Activated CD8-positive, alpha-beta memory T cell treated with anti-CD3 and anti-CD28 coated beads, Interleukin-2, amount 50 U/mL, for 24 hours (primary cell): ENCODE data around the gene C5orf15.
"Not testable (repeated sequence)": the region's sequence is repeated elsewhere in the genome, so short reads cannot be mapped to it uniquely, and the experiment has no call there.

Experiments
- DNase-seq: peaks from one replicate; pipeline ENCODE4 v3.0.0-alpha.2; 2020; ENCODE audit errors: extremely low read depth

Gene C5orf15

GRCh38 chr5:133994297-133994989 lies 26.0 kb upstream of the C5orf15 start:
- DNase-seq = no peak

- DNase-seq = no peak
These were observed 24.9 kb upstream of the C5orf15 start for GRCh38 chr5:133993185-133993936.

GRCh38 chr5:133992429-133993155 lies 24.2 kb upstream of the C5orf15 start:
- no peak for DNase-seq

GRCh38 chr5:133991171-133991910 lies 22.9 kb upstream of the C5orf15 start:
- DNase-seq = no peak

- DNase-seq = no peak
These were observed 22.0 kb upstream of the C5orf15 start for GRCh38 chr5:133990396-133990795.

- no peak for DNase-seq
These were observed 17.2 kb upstream of the C5orf15 start for GRCh38 chr5:133985540-133986180.

- DNase-seq = no peak
These were observed 15.2 kb upstream of the C5orf15 start for GRCh38 chr5:133983674-133984073.

GRCh38 chr5:133981714-133982113 lies 13.3 kb upstream of the C5orf15 start:
- DNase-seq = no peak

GRCh38 chr5:133980652-133981051 lies 12.2 kb upstream of the C5orf15 start:
- DNase-seq = no peak

- no peak for DNase-seq
These were observed 10.5 kb upstream of the C5orf15 start for GRCh38 chr5:133978943-133979342.

- no peak for DNase-seq
These were observed 9.4 kb upstream of the C5orf15 start for GRCh38 chr5:133977858-133978257.

- no peak for DNase-seq
These were observed 8.8 kb upstream of the C5orf15 start for GRCh38 chr5:133977161-133977787.

GRCh38 chr5:133975546-133975945 lies 7.1 kb upstream of the C5orf15 start:
- not testable (repeated sequence) for DNase-seq

- no peak for DNase-seq
These were observed 5.7 kb upstream of the C5orf15 start for GRCh38 chr5:133974142-133974541.

- no peak for DNase-seq
These were observed 2.0 kb upstream of the C5orf15 start for GRCh38 chr5:133970325-133970909.

GRCh38 chr5:133969654-133970324 lies 1.4 kb upstream of the C5orf15 start:
- DNase-seq = no peak

- DNase-seq = no peak
These were observed 674 bp downstream of the C5orf15 start for GRCh38 chr5:133967698-133968203.

- DNase-seq = no peak
These were observed 1.3 kb downstream of the C5orf15 start for GRCh38 chr5:133967124-133967523.

- no peak for DNase-seq
These were observed 2.3 kb downstream of the C5orf15 start for GRCh38 chr5:133966090-133966489.
